GM21423 (cell line): ENCODE data around the gene MRNIP.
"Not testable (repeated sequence)": the region's sequence is repeated elsewhere in the genome, so short reads cannot be mapped to it uniquely, and the experiment has no call there.

Experiments used
- ATAC-seq: cut with Tn5 transposase; IDR thresholded peaks from one replicate; pipeline ENCODE4 v1.9.1; 2021; ENCODE audit warnings: mild to moderate bottlenecking, moderate library complexity; ENCODE audit not compliant: unreplicated experiment

The MRNIP gene

DNA sequence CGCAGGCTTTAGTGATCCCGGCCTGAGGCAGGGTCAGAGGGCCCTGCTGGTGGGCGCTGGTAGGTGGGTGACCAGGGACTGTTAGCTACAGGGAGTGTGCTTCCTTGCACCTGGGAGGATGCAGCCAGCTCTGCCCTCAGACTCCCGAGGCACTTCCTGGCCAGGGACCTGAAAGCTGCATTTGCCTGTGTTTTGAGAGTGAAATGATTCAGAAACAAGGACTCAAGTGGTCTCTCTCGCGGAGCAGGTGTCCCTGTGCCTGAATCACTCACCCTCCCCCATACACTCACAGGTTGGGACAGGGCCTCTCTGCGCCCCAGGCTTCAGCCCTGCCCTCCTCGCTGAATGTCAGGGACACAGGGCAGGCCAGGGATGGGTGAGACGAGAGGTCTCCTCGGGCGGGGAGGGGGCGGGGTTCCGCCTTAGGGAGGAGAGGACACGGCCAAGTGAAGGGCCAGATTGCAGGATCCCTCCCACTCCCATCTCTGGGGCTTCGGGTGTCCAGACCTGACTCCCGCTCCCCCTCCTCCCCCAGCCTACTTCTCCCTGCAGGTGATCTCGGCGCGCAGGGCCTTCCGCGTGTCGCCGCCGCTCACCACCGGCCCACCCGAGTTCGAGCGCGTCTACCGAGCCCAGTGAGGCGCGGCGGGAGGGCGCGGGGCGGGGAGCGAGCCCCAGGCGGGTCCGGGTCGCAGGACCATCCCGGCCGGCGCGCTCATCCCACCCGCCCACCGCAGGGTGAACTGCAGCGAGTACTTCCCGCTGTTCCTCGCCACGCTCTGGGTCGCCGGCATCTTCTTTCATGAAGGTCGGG lies 63.4 kb downstream of the MRNIP start:
- ATAC-seq = no peak

DNA sequence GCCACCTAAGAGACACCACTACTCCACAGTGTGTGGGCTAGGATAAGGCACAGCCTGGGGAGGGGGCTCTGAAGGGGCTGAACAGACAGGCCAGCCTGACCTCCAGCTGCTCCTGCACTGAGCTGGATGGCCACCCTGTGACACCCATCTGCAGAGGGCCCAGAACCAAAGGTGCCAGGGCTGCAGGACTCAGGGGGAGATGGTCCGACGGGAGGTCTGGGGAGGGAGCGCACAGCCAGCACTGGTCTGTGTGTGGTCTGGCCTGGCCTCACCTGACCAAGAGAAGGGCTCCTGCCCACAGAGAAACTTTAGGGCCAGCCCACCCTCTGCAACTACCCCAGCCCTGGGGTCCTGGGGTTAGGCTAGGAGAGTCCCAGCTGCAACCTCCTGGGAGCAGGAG lies 64.0 kb downstream of the MRNIP start:
- no peak for ATAC-seq

DNA sequence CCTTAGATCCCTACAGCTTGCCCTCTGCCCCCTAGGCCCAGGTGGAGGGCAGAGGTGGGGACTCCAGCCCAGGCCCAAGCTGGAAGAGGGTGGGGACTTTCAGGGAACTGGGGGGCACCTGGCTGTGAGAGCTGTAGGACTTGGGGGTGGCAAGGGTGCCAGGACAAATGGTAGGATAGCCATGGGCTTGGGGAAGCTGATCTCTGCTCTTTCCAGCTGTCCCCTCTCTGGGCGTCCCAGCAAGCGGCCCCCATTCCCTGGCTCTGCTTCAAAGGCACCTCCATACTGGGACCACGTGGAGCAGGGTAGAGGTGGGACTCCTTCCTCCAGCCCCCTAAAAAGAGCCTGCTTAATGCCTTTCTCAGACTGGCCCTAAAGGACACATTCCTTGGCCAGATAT lies 64.4 kb downstream of the MRNIP start:
- no peak for ATAC-seq

DNA sequence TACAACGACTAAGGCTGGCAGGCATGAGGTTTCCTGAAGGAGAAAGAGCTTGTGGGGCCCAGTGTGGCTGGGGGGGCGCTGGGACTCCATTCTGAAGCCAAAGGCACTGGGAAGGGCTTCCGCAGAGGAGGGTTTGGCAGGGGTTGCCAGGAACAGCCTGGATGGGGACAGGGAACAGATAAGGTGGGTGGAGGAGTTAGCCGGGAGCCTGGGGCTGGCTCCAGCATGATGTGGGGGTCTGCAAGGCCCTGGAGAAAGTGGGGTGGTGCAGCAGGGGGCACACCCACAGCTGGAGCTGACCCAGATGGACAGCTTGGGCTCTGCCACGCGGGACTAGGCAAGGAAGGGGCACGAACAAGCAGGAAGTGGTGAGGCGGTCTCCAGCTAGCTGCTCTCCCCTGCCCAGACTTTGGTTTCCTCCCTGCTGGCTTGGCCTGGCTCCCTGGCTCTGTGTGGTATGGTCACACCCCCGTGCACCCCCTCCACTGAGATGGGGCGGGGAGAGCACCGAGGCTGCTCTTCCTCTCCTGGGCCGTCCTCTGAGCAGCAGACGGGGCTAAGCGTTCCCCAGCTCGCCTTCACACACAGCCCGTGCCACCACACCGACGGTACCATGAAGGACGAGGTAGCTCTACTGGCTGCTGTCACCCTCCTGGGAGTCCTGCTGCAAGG lies 65.0 kb downstream of the MRNIP start, which contains the start of gene LTC4S:
Gene LTC4S, plus strand, starts transcription at position 519 of the 672 bp plus-strand sequence. Its CDS starts 95 bp downstream, at position 614.
- peak; percentile 36 for ATAC-seq

DNA sequence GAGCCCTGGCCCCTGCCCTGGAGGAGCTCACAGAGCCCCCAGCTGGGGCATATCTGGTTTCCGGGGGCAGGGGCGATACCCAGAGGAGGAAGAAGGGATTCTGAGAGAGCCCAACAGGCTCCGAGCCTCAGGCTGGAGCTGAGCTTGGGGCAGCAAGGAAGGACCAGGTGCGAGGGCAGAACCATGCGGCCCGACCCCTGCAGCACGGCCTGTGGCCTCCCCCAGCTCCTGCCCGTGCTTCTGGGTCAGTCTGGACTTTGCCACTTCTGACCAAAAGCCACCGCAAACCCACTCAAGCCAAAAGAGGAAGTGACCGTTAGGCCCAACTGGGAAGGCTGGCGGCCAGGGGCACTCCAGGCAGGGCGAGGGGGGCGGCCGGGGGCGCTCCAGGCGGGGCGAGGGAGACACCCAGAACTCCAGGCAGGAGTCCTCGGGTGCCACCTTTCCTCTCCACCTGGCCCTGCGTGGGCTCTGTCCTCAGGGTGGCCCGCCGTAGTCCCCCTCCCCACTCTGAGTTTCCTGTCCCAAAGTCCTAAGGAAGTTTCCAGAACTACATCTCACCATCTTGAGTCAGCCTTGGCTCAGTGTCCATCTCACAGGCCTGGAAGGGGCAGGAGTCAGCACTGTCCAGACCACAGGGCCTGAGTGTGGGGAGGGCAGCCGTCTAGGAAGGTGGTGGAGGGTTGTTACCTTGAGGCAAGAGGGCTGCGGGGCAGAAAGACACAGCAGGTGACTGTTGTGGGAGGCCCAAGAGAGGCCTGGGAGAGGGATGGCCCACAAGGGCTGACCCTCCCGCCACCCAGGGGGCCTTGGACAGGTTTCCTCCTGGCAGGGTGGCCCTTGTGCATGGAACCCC lies 65.8 kb downstream of the MRNIP start:
- no peak for ATAC-seq

DNA sequence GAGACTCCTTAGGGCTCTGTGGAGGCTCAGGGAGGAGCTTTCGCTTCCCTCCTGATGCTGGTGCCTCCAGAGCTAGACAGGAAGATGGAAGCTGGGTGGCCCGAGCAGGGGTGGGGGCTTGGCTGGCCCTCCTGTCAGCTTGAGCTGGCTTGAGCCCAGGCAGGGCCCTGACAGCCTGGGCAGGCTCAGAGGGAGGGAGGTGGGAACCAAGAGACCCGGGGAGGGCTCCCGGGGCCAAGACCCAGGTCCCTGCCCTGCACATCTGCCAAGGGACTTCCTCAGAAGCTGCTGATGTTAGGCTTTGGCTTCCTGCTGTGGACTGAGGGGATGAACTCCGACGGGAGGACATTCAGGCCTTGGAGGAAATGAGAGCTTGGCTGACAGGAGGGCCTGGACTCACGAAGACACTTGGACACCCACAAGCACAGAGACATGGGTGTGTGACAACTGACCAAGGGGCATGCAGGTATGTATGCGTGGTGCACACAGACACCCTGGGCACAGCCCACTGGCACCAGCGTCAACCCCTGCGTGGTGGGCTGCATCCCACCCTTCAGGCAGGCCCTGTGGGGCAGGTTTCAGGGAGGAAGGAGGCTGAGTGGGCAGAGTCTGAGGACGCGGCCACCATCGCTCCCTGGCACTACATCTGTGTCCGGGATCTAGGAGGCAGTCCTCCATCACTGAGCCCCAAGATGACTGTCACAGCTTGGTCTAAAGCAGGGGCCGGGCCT lies 66.6 kb downstream of the MRNIP start:
- no peak for ATAC-seq

DNA sequence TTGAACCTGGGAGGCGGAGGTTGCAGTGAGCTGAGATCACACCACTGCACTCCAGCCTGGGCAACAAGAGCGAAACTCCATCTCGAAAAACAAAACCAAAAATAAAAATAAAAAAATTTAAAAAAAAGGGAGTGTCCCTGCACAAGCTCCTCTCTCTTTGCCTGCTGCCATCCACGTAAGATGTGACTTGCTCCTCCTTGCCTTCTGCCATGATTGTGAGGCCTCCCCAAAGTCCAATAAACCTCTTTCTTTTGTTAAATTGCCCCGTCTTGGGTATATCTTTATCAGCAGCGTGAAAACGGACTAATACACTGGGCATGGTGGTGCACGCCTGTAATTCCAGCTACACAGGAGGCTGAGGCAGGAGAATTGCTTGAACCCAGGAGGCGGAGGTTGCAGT lies 69.3 kb downstream of the MRNIP start:
- ATAC-seq = not testable (repeated sequence)

DNA sequence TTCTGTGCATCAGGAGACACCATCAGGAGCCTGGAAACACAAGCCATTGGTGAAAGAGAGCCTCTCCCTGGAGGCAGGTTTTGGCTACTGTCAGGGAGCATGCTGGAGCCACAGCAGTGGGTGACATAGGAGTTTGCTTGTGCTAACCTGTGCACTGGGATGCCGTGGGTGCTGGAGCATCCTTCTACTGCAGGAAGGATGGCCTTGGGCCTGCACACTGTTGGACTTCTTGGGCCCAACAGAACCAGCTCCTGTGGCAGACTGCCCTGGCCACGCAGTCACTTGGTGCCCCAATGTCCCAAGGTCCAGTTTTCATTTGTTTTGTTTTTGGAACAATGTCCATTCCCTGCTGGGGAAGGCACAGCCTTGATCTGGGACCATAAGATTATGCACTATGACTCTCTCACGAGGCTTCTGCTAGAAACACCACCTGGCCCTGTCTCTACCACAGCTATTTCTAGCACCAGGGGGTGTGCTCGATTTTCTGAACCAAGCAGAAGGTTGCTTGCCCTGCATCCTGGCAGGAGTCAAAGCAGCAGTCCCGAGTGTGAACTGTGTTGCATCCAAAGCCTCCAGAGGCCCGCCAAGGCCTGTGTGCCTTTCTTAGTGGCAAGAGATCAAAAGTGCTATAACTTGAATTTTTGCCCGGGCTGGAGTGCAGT lies 70.3 kb downstream of the MRNIP start:
- ATAC-seq = no peak
